Spinal cord (tissue), 10 donors: ENCODE data around the gene NUP210L. TPM values are rescaled to one million over a fixed set of nuclear protein-coding genes. Genes with fewer than 3 reads are reported as not detected.
"Not testable (repeated sequence)": the region's sequence is repeated elsewhere in the genome, so short reads cannot be mapped to it uniquely, and the experiment has no call there.

Experiments used
- DNase-seq, 6 donors: peaks; one replicate each; pipeline versions ENCODE4 v3.0.0 to v3.0.0-alpha.2; 2013 to 2015; ENCODE audit warnings: low spot score in 6 of 6, low read depth in 4 of 6
- H3K27ac ChIP-seq: one replicate; pipeline ENCODE4 v1.5.1; 2013; ENCODE audit warnings: low read depth, low read length, control low read depth
- H3K27me3 ChIP-seq: one replicate; pipeline ENCODE4 v1.6.1; 2013; ENCODE audit warnings: low read length; ENCODE audit not compliant: control insufficient read depth, insufficient read depth
- H3K36me3 ChIP-seq: one replicate; pipeline ENCODE4 v1.6.1; 2013; ENCODE audit warnings: low read length; ENCODE audit not compliant: control insufficient read depth, insufficient read depth
- H3K4me1 ChIP-seq: one replicate; pipeline ENCODE4 v1.6.1; 2013; ENCODE audit warnings: low read length; ENCODE audit not compliant: control insufficient read depth, insufficient read depth
- H3K4me3 ChIP-seq: one replicate; pipeline ENCODE4 v1.5.1; 2013; ENCODE audit warnings: low read depth, low read length, control low read depth
- H3K9me3 ChIP-seq: one replicate; pipeline ENCODE4 v1.6.1; 2013; ENCODE audit warnings: low read length; ENCODE audit not compliant: control insufficient read depth, insufficient read depth
- WGBS: methylation state at CpG from one replicate; pipeline ENCODE4 v1.1.5; 2013; ENCODE audit warnings: missing lambda C conversion rate; ENCODE audit not compliant: insufficient coverage; 5-methylcytosine and 5-hydroxymethylcytosine counted together
- polyA plus RNA-seq, 2 donors: library from polyadenylated mRNA; unstranded; fragments of 120-200 nt; gene quantifications; one replicate each; pipeline ENCODE4 v1.2.1, GENCODE V29; 2013; ENCODE audit not compliant: insufficient read length in 2 of 2
- total RNA-seq, 2 donors: library from RNA; depleted of rRNA in 1 of 2; stranded (reverse); fragments of 120-200 nt in 1 of 2; fragments of >200 nt in 1 of 2; gene quantifications; one replicate each; pipeline versions ENCODE4 v1.2.3 to v1.2.4, GENCODE V29; 2013 to 2014
- donor health status: healthy.

NUP210L gene
- total and polyA plus RNA-seq, 4 donors = 0.10 to 0.48 (median 0.13) TPM

- no peaks in the 10 kb centered on the region for H3K9me3 ChIP-seq
- peaks cover 10% of the 10 kb centered on the region for H3K36me3 ChIP-seq
- no peak overlapping the region for H3K27ac ChIP-seq
- H3K27me3 ChIP-seq = no peaks in the 10 kb centered on the region
- H3K4me3 ChIP-seq = no peak overlapping the region
- 90% methylated on average over 2 of the region's 8 CpGs for WGBS
- no peak for DNase-seq
- peaks cover 22% of the 10 kb centered on the region for H3K4me1 ChIP-seq
Observed at GRCh38 chr1:153987621-153988020, 167.3 kb downstream of the NUP210L start.

GRCh38 chr1:153985941-153986761 is 168.7 kb downstream of the NUP210L start, which contains the start of gene RAB13:
RAB13 (minus strand) TSS chr1:153986339; CDS start chr1:153986236, 103 bp downstream.
- peak within 1 kb of the TSS; percentile 95 for H3K27ac ChIP-seq
- peaks cover 5% of the 10 kb centered on the region for H3K36me3 ChIP-seq
- peak in 4 of 6 donors; percentile 54 to 91 (median 72) for DNase-seq
- H3K9me3 ChIP-seq = no peaks in the 10 kb centered on the region
- 4% methylated on average over 18 of the region's 32 CpGs for WGBS
- H3K4me1 ChIP-seq = peaks cover 18% of the 10 kb centered on the region
- no peaks in the 10 kb centered on the region for H3K27me3 ChIP-seq
- H3K4me3 ChIP-seq = peak within 1 kb of the TSS; percentile 67

GRCh38 chr1:153985341-153985912 is 169.4 kb downstream of the NUP210L start:
- Histone ChIP-seq H3K36me3 (peaks cover 8% of the 10 kb centered on the region), H3K27me3 (no peaks in the 10 kb centered on the region), H3K27ac (peak overlapping the region; percentile 80), H3K4me1 (peaks cover 18% of the 10 kb centered on the region), H3K9me3 (no peaks in the 10 kb centered on the region), H3K4me3 (peak overlapping the region; percentile 67)
- peak in 1 of 6 donors; percentile 23 for DNase-seq
- WGBS = 26% methylated on average over 5 of the region's 7 CpGs

- 90% methylated on average over 2 of the region's 6 CpGs for WGBS
- Histone ChIP-seq H3K36me3 (peaks cover 8% of the 10 kb centered on the region), H3K4me1 (peaks cover 13% of the 10 kb centered on the region), H3K27ac (no peak overlapping the region), H3K27me3 (no peaks in the 10 kb centered on the region), H3K9me3 (no peaks in the 10 kb centered on the region), H3K4me3 (peak overlapping the region; percentile 67)
- DNase-seq = no peak
Observed at GRCh38 chr1:153984123-153984894, 170.6 kb downstream of the NUP210L start.

GRCh38 chr1:153981735-153982134 is 173.1 kb downstream of the NUP210L start:
- H3K4me3 ChIP-seq, H3K27me3 ChIP-seq, H3K27ac ChIP-seq, H3K9me3 ChIP-seq, H3K36me3 ChIP-seq, DNase-seq: not testable (repeated sequence)
- H3K4me1 ChIP-seq = peaks cover 14% of the 10 kb centered on the region
- 100% methylated on average over 2 of the region's 2 CpGs for WGBS

- peaks cover 20% of the 10 kb centered on the region for H3K36me3 ChIP-seq
- not testable (repeated sequence) for H3K9me3 ChIP-seq, DNase-seq, H3K4me3 ChIP-seq, H3K27ac ChIP-seq, H3K27me3 ChIP-seq
- WGBS = 94% methylated on average over 7 of the region's 12 CpGs
- H3K4me1 ChIP-seq = peaks cover 13% of the 10 kb centered on the region
Observed at GRCh38 chr1:153979091-153979490, 175.8 kb downstream of the NUP210L start.

- Histone ChIP-seq H3K4me1 (peaks cover 13% of the 10 kb centered on the region), H3K27ac (peak overlapping the region; percentile 89), H3K36me3 (peaks cover 27% of the 10 kb centered on the region), H3K4me3 (peak overlapping the region; percentile 87), H3K9me3 (no peaks in the 10 kb centered on the region), H3K27me3 (no peaks in the 10 kb centered on the region)
- DNase-seq = no peak
- 73% methylated on average over 4 of the region's 9 CpGs for WGBS
Observed at GRCh38 chr1:153978274-153978909, 176.5 kb downstream of the NUP210L start.

GRCh38 chr1:153977250-153978240 is 177.3 kb downstream of the NUP210L start, which contains the start of gene JTB:
JTB (minus strand) TSS chr1:153977674; CDS start chr1:153977252, 422 bp downstream.
- H3K9me3 ChIP-seq = no peaks in the 10 kb centered on the region
- H3K4me1 ChIP-seq = peaks cover 13% of the 10 kb centered on the region
- peak in 5 of 6 donors; percentile 77 to 96 (median 84) for DNase-seq
- H3K27ac ChIP-seq = peak within 1 kb of the TSS; percentile 89
- peaks cover 30% of the 10 kb centered on the region for H3K36me3 ChIP-seq
- no peaks in the 10 kb centered on the region for H3K27me3 ChIP-seq
- under 1% methylated on average over 68 of the region's 75 CpGs for WGBS
- H3K4me3 ChIP-seq = peak within 1 kb of the TSS; percentile 87
